Hematopoietic multipotent progenitor cell (in vitro differentiated cells): ENCODE data around the gene PPBP. TPM values are rescaled to one million over a fixed set of nuclear protein-coding genes. Genes with fewer than 3 reads are reported as not detected.
"Not testable (repeated sequence)": the region's sequence is repeated elsewhere in the genome, so short reads cannot be mapped to it uniquely, and the experiment has no call there.

Experiments
- DNase-seq, 3 donors: peaks; one replicate each; pipeline ENCODE4 v3.0.0-alpha.2; 2011 to 2015; ENCODE audit warnings: low read depth in 2 of 3, low spot score in 2 of 3
- small RNA-seq: library from RNA; depleted of rRNA; stranded (forward); fragments of <200 nt; gene quantifications from one replicate; pipeline ENCODE3, GENCODE V24; 2012
- total RNA-seq: library from RNA; depleted of rRNA; stranded (reverse); fragments of >200 nt; gene quantifications from one replicate; pipeline ENCODE4 v1.2.3, GENCODE V29; 2012

The PPBP gene
- total RNA-seq, 1 donor = 17.8 TPM

DNA sequence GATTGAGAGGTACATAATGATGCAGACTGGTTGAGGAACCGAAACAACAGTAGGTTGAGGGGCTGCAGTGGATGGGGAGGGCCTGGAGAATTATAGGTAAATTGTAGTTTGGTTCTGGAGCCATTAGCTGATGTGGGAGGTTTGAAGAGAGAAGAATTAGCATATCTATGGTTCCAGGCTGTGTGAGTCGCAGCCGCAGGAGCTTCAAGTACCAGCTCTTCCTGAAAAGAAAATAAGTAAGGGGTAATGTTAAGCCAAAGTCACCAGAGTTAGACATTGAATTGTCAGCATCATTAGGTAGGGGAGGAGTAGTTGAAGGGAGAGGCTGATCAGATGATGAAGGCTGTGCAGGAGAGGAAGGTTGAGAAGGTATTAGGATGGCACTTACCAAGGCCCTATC lies 35.6 kb downstream of the PPBP start:
- DNase-seq = no peak

DNA sequence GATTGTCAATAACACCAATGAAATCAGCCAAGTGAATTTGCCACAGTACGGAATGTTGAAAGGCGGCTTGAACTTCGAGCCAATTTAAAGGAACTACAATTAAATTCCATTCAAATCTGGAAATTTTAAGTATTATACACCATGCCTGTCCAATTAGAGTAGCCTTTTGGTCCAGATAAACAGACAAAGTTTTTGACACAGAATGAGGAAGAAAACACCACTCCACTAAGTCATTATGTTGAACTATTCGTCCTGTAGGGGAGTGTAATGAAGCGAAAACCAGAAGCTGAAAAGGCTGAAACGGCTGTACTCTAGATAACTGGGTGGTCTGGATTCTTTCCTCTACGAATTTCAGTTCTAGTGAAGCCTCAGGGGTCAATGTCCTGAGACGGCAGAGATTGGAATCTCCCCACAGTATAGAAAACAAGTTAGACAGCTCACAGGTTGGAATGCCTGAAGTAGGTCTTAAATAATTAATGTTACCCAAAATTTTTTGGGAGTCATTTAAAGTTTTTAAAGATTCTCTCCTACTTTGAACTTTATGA lies 37.5 kb downstream of the PPBP start:
- DNase-seq = not testable (repeated sequence)

DNA sequence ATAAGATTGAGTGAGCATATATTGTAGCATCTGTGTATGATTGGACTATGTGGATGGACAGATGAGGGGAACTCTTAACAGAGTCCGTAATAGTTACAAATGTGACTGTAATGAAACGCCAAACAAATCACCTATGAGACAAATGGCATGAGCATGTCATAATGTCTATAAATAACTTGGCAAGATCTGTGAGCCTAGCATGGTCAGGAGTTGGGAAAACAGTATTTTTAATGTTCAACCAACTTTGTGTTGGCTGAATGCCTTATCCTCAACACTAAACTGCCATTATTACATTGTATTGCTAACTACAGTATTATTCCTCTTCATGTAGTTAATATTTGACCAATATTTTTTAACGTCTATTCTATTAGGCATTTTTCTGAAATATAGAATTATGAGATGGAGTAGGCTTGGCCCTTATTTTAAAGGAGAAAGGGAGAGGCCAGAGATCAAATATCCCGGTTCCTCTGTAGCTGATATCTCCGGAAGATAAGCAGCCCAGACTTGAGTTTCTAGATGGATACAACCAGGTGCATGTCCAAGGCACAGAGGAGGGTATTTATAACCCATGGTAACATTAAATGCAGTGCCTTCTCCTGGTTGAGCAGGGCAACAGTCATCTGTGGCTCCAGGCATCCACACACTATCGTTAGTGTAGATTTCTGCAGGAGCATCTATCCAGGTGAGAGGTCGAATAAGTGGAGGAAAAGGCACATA lies 38.8 kb downstream of the PPBP start:
- no peak for DNase-seq

DNA sequence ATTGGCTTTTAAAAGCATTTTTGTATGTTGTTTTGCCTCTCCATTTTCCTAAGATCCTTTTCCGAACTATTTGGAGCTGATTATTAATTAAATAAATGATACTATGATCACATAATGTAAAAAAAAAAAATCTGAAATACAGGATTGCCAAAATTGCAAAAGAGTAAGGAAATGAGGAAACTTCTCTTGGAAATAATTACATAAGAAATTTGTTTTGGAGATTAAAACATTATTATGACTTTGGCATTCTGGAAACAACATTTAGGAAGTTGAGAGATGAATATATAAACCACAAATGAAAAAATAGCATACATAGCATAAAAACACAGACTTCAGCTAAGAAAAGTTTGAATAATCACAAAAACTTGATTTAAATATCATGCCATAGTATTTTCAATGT lies 39.7 kb downstream of the PPBP start:
- no peak for DNase-seq

DNA sequence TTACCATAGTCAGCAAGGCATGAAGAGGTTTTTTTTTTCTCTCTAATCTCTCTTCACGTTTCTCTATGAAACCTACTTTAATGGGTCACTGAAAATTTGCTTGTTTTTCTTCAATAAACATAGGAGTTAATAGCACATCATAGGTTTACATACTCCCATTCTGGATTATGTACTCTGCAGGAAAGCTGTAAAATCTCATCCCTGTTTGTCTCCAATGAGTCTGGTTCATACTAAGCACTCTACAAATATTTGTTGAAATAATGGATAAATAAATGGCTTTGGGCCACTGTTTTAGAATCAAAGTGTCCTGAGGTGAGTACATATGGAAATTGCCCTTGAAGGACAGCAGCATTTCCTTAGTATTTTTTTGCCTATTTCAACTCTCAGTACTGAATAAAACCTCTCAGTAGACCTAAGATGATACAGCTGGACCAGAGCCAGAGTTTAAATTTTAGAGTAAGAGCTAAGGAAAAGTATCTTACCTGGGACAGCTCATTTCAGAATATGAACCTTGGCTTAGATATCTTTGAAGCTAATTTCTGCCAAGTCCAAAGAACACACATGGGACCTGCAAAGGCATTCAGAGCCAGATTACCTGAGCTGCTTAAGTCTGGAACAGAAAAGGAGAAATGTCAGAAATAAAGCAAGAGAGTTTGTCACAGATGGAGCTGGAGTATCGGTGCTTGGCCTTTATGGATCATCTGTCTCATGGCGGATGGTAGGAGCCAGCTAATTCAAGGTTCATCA lies 40.6 kb downstream of the PPBP start:
- DNase-seq = no peak

DNA sequence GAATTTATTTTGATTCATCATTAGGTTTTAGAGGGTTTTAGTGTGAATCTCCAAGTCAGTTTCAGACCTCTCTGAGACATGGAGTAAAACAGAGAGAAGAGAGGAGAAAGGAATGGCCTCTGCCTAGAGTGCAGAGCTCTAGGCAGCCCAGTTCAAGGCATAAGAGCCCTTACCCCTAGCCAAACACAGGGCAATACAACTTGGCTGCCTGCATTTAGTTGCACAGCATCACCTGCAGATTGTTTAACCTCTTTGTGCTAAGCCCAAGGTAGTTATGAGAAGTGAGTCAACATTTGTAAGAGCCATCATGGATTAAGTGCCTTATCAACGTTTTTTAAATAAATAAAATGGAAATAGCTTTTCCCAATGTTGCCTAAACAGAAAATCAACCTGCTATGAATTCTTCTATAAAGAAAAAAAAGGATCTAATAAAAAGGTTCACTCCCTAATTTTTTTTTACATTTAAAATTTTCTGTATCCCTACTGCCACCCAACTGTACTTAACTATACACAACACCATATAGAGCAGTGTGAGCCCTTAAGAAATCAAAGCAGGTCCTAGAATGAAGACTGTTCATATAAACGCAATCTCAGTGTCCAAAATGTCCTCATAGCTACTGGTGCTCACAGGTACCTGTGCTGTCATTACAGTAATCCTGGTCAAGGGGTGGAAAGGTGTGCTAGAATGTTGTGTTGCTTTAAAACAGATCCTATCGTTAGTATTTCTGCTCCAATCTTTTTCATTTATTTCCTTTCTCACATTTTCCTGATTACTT lies 42.1 kb downstream of the PPBP start:
- no peak for DNase-seq

DNA sequence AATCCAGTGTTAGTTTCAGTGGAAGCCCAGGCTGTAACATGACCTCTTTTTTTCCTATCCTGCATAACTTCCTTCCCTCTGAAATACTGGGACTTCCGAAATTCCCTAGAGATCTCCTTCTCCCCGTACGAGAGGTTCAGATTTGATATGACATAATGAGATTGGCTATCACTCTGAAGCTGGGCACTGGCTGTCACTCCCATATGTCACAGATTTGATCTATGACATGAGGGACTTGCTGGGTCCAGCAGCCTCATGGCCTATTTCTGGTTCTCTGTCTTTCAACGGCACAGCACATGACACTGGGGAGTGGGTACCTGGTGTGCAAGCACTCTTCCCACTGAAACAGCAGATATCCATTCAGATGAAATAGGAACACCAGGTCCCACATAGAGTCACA lies 42.9 kb downstream of the PPBP start:
- no peak for DNase-seq

DNA sequence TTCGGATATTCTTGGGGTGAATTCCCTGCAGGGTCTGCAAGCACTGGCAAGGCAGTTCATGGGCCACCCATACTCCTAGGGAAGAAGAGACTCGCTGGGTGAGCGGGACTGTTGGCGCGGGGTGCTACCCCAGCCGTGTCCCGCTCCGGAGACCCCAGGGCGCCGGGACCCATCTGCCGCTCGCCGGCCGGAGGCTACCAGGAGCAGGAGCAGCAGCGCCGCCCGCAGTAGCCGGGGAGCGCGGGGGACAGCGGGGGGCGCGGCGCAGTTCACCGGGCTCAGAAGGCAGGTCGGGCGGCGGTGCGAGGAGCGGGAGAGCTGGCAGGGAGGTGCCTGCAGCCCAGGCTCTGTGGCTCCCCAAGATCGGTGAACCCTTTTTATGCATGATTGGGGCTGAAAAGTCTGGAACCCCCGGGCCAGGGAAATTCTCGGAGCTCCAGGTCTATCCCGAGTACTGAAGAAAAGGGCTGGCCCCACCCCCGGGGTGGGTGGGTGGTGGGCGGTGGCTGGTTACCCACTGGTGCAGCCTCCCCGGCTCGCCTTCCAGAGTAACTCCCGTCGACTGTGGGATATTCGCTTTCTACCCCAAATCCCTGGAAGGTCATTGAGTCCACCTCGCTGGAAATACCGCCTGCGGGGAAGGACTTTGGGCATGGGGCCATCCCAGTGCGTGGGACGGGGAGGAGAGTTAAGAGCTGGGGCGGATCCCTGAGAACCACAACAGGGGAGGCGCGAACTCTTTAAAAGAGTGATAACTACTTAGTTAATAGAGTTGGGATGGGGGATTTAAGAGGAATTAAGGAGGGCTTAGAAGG lies 43.7 kb downstream of the PPBP start:
- DNase-seq = peak in 2 of 3 donors; percentile 22 to 34

DNA sequence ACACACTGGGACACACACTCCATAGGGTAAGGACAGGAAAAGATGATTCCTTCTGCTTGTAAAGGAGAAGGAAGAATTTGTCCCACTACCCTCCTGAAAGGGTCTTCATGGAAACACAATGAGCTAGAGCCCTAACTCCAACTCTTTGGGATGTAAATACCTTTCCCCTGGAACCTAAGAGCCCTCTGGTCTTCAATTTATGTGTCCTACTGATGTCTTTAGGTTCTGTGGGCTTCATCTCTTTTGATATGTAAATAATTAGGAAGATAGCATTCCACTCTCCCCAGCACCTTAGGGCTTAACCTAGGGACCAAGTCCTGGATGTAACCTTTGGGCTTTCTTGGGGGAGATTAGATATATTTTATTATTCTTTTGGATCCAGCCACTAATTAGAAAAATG lies 44.4 kb downstream of the PPBP start:
- DNase-seq = no peak

DNA sequence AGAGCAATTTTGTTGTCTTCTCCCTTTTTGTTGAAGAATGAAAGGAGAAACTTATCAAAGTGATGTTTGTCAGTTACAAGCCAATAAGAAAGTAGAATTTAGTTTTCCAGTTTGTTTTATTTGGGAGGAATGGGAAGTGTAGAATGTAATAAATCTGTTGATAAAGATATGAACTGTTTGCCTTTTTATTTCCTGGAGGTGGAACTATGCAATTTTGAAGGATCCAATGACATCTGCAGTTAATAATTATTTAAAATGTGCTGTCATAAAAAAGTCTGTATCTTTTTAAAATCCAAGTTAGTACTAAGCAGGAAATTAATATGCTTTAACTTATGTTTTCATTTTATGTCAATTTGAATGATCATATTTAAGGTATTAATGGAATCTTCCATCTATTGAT lies 51.0 kb downstream of the PPBP start:
- DNase-seq = no peak

Small RNA genes within 50 kb of the gene (small RNA-seq; reads per million reads assigned to genes)
- not detected for gene RN7SL218P

Other genes starting within 250 kb of the PPBP start
- gene CXCL8, start 247.6 kb downstream of the PPBP start, total RNA-seq = 16.4 TPM
- under 0.01 TPM for gene CXCL6, start 151.5 kb downstream of the PPBP start, total RNA-seq
- gene PF4V1, start 134.9 kb downstream of the PPBP start, total RNA-seq = 1.1 TPM
- gene CXCL1, start 118.8 kb downstream of the PPBP start, total RNA-seq = 0.27 TPM
- gene PF4, start 6.2 kb downstream of the PPBP start, total RNA-seq = 10.5 TPM
- gene CXCL5, start 10.5 kb upstream of the PPBP start, total RNA-seq = not detected
- gene CXCL3, start 50.5 kb upstream of the PPBP start, total RNA-seq = 5.7 TPM
- gene CXCL2, start 111.0 kb upstream of the PPBP start, total RNA-seq = 34.7 TPM
- 15.6 TPM for gene MTHFD2L, start 169.9 kb upstream of the PPBP start, total RNA-seq